HG02885 (cell line): Measurements from ENCODE around the gene MYO1D.

Experiments
- ATAC-seq: cut with Tn5 transposase; IDR thresholded peaks from one replicate; pipeline ENCODE4 v1.9.1; 2021; ENCODE audit warnings: mild to moderate bottlenecking; ENCODE audit not compliant: unreplicated experiment, poor library complexity

The MYO1D gene

GRCh38 chr17:32520737-32521404 lies 356.1 kb downstream of the MYO1D start:
- ATAC-seq = no peak

- ATAC-seq = no peak
Observed at GRCh38 chr17:32520104-32520701, 356.7 kb downstream of the MYO1D start.

GRCh38 chr17:32519228-32520103 lies 357.5 kb downstream of the MYO1D start:
- ATAC-seq = no peak

GRCh38 chr17:32518646-32519227 lies 358.2 kb downstream of the MYO1D start:
- no peak for ATAC-seq

GRCh38 chr17:32517982-32518381 lies 358.9 kb downstream of the MYO1D start:
- no peak for ATAC-seq

- ATAC-seq = peak; percentile 39
Observed at GRCh38 chr17:32516940-32517701, 359.8 kb downstream of the MYO1D start.

GRCh38 chr17:32516450-32516849 lies 360.5 kb downstream of the MYO1D start:
- ATAC-seq = no peak

GRCh38 chr17:32515677-32516383 lies 361.1 kb downstream of the MYO1D start:
- peak; percentile 48 for ATAC-seq

- ATAC-seq = no peak
Observed at GRCh38 chr17:32514606-32515005, 362.3 kb downstream of the MYO1D start.

GRCh38 chr17:32513579-32513978 lies 363.3 kb downstream of the MYO1D start:
- ATAC-seq = no peak

GRCh38 chr17:32512328-32512727 lies 364.6 kb downstream of the MYO1D start:
- no peak for ATAC-seq

GRCh38 chr17:32510466-32510865 lies 366.5 kb downstream of the MYO1D start:
- no peak for ATAC-seq

- no peak for ATAC-seq
Observed at GRCh38 chr17:32508926-32509325, 368.0 kb downstream of the MYO1D start.

GRCh38 chr17:32504166-32504990 lies 372.5 kb downstream of the MYO1D start:
- no peak for ATAC-seq

- ATAC-seq = peak; percentile 86
Observed at GRCh38 chr17:32503251-32504165, 373.4 kb downstream of the MYO1D start.

- ATAC-seq = no peak
Observed at GRCh38 chr17:32502710-32503109, 374.2 kb downstream of the MYO1D start.

- no peak for ATAC-seq
Observed at GRCh38 chr17:32502013-32502412, 374.9 kb downstream of the MYO1D start.

- no peak for ATAC-seq
Observed at GRCh38 chr17:32498391-32498790, 378.5 kb downstream of the MYO1D start.
